Measurements from ENCODE around the gene HERC2.
"Not testable (repeated sequence)": the region's sequence is repeated elsewhere in the genome, so short reads cannot be mapped to it uniquely, and the experiment has no call there.

HERC2 gene

DNA sequence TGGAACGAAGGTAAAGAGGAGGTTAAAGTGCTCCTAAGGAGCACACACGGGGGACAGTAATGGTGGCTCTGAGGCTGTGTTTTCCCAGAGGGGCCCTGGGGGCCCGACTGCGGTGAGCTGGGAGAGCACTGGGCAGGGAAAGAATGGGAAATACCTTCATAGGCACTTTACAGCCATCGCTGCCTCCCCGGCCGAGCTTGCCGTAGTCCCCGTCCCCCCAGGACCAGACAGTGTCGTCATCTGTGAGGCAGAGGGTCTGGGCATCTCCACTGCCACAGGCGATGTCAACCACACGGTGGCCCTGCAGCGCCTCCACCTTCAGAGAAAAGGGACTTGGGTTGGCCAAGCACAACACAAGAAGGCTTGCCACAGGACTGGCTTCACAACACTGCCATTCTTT, 190.0 kb downstream of the HERC2 start:
- no peak for DNase-seq (ENCODE audit: low read depth in 2 of 2)

DNA sequence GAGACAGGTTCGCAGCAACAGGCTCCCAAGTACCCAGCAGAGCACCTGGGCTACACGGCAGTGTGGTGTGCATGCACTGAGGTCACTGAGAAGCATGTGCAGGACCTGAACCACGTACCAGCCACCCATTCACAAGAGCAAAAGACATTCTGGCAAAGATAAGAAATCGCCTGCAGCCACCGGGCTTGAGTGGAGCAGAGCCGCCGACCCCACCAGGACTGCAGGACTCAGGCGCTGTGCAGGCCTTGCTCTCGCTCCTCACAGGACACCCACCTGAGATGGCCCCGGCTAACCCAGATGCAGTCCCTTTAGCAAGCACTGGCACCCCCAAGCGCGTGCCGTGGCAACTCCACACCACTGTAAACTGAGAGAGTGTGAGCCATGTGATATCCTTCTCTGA, 190.6 kb downstream of the HERC2 start:
- no peak for DNase-seq (ENCODE audit: low read depth in 2 of 2)

DNA sequence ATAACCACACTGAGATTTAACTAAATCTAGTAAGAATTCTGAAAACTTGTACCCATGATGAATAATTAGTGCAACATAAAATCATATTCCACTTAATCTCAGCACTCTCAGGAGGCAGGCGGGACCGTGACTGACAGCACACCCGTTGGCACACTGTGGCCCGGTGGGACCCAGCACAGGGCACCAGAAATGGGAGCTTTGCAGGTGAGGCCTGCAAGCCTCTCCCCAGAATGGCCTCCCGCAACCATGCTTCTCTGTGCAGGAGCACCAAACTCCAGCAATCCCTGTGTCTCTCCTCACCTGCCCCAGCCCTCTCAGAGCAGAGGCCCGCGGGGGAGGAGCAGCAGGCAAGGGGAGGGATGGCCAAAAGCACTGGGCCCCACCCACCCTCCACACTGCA, 191.3 kb downstream of the HERC2 start:
- DNase-seq (ENCODE audit: low read depth in 2 of 2) = no peak

DNA sequence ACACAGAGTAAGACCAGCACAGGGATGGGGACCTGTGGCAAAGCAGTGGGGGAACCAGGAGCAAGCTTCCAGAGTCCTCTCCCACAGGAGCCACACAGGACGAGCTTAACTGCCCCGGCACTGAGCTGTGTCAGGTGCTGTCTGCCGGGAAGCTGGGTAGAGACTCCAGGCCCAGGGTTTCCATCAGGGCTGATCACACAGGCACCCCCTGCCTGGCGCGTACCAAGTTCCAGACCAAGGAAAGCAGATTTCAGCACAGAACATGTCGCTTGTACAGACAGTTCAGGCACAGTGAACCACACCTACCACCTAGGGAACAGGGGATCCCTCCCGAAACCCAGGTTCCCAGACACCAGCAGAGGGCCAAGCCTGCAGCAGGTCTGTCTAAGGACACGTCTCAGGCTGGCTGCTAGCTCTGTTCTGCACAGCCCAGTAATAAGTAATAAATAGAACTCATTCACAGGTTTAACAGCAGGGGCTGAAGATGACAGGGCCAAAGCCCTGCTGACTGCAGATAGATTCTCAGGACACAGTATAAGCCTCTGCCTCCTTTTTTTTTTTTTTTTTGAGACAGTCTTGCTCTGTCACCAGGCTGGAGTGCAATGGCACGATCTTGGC, 192.6 kb downstream of the HERC2 start:
- no peak for DNase-seq (ENCODE audit: low read depth in 2 of 2)

DNA sequence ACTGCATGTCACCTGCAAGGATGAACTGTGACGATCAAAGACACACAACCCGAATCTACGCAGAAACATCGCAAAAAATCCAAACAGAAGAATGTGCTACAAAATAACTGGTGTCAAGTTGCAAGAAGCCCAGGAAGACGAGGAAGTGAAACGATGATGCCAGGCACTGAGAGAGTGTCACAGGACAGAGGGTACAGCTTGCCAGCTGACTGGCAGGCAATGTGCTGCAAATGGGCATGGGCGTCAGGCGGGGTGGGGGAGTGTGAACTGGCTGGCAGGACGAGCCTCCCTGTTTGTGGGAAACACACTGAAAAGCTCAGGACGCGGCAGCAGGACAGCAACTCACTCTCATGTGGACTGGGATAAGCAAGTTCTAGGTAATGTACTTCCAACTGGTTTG, 193.9 kb downstream of the HERC2 start:
- no peak for DNase-seq (ENCODE audit: low read depth in 2 of 2)

DNA sequence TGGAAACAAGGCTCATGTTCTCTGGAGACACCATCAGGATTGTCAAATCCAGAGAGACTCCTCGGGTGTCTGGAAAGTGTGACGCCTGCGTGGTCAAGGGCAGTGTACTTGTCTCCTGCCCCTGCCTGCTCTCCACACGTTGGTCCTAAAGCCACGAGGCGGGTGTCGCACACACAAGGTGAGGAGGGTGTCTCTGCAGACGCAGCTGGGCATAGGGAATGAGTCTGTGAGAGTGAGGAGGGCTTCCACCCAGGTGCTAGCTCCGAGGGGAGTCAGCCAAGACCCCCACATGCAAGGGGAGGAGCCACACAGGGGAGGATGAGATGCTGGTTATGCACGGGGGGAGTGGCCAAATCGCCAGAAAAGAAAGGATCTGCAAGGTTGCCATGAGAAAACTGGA, 194.9 kb downstream of the HERC2 start:
- DNase-seq (ENCODE audit: low read depth in 2 of 2) = no peak

DNA sequence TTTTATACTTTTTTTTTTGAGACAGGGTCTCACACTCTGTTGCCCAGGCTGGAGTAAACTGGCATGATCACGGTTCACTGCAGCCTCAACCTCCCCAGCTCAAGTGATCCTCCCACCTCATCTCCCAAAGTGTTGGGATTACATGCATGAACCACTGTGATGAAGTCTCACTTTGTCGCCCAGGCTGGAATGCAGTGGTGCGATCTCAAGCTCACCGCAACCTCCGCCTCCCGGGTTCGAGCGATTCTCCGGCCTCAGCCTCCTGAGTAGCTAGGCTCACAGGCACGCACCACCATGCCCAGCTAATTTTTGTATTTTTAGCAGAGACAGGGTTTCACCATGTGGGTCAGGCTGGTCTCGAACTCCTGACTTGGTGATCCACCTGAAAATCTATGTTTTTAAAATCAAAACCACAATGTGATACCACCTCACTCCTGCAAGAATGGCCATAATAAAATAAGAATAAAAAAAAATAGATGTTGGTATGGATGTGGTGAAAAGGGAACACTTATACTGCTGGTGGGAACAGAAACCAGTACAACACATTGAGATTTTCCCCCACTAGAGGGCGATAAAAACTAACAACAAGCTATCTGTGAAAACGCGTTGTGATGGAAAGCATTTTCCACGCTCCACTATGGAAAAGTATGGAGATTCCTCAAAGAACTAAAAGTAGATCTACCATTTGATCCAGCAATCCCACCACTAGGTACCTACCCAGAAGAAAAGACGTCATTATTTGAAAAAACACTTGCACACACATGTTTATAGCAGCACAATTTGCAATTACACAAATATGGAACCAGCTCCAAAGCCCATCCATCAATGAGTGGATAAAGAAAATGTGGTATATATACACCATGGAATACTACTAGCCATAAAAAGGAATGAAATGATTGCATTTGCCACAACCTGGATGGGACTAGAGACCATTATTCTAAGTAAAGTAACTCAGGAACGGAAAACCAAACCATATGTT, 196.0 kb downstream of the HERC2 start:
- no peak for DNase-seq (ENCODE audit: low read depth in 2 of 2)

DNA sequence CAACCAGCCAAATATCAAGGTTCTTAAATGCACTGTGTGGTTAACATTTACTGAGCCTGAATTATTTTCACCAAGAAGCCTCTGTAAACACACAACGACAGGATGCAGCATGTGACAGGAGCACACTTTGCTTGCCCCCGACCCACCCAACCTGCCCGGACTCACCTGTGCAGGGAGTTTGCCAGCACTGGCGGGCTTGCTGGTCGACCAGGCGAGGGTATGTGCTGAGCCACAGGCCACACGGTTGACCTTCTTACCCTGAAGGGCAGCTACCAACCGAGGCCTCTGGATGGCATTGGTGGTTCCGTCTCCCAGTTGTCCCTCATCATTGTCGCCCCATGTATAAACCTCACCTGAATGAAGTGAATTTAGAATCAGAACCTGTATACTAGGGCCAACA, 197.1 kb downstream of the HERC2 start:
- DNase-seq (ENCODE audit: low read depth in 2 of 2) = no peak

DNA sequence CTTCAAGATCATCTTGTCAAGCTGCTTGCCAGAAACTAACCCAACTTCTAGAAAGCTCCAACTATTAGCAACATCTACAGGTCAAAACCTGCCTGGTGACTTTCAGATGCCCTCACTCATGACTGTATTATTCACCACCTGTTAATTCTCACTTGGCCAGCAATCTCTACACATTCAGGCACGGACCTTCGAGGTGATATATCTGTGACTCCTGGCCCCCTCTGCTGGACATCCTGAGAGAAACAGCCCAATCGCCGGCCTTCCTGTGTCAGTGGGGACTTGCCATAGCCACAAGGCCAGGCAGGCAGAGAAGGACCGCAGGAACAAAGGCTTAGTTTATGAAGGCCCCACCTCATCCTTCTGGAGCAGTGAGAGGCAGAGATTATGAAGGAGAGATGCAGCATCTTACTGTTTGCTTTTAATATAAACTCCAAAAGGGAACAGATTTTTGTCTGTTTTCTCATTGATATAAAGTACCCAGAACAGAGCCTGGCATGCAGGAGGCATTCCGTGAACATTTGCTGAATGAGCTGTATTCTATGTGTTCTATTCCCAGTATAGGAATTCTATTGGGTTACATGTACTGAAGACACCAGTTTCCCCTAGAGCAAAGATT, 198.5 kb downstream of the HERC2 start:
- peak in 1 of 2 donors; percentile 45 for DNase-seq (ENCODE audit: low read depth in 2 of 2)

DNA sequence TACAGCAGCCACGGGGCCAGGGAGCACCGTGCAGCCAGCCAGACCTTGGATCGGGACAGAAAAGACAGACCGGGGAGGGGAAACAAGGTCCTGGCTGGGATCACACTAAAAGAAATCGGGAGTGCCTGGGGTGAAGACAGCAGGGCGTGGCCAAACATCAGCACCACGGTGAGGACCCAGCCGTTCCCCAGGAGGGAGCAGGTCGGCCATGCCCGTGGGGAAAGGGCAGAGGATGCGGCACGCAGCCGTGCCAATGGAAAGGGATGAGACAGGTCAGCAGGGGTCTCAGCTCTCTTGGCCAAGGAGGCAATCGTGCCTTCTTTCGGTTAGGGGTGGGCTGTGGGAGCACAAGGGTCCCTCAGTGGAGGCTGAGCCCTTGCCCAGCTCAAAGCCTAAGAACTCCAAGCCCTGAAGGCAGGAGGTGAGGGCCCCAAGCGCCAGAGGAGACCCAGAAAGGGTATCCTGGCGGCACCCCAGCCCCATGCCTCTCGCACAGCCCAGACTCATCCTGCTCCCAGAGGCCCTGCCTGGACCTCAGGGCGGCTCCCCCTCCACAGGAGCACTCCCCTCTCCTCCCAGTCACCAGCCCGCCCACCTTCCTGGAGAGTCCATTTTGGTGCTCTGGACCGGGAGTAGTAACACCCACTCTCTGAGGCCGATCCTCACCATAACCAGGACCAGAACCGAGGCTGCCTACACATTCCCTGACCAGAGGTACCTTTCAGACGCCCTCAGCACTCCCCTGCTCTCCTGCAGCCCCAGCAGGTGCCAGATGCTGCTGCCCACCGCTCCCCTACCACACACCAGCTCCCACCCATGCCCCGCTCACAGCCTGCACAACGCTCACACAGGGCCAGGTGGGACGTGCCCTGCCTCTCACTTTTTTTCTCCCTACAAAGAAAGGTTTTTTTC, 199.7 kb downstream of the HERC2 start:
- no peak for DNase-seq (ENCODE audit: low read depth in 2 of 2)

DNA sequence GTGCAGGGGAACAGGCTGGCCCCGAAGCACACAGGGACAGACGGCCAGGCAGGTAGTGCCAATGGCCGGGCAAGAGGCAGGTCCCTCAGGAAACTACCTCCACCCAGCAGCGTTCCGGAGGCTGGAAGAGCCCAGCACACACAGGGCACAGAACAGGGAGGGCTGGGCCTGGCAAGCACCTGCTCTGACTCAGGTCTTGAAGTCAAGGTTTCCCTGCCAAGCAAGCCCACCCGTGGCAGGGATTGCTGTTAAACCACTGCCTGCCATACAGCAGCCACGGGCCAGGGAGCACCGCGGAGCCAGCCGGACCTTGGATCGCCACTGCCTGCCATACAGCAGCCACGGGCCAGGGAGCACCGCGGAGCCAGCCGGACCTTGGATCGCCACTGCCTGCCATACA, 200.4 kb downstream of the HERC2 start:
- DNase-seq (ENCODE audit: low read depth in 2 of 2) = not testable (repeated sequence)

DNA sequence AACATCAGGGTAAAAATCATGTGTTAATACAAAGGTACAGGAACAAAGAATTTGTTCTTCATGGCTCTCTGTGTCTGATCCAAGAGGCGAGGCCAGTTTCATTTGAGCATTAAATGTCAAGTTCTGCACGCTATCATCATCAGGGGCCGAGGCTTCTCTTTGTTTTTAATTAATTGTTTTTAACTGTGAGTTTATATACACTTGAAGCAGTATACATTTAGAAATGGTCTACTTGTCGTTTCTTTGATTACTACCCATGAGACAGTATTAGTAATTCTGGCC, 201.7 kb downstream of the HERC2 start:
- no peak for DNase-seq (ENCODE audit: low read depth in 2 of 2)

DNA sequence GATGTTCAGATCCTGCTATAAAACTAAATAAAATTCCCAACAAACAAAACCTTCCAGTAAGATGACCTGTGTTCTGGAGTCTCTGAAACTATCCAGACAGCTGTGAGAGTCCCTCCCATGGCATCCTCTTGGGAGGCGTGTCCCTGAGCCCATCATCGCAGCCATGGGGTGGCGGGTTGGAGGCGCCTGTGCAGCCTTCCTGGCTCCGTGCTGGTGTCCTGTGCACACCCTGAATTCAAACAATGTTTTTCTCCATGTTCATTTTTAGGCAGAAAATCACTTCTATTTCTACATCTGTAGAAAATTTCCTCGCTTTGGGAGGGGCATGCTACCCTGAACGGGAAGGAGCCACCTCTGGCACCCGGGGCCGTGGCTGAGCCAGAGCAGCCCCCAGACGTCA, 203.4 kb downstream of the HERC2 start:
- no peak for DNase-seq (ENCODE audit: low read depth in 2 of 2)

DNA sequence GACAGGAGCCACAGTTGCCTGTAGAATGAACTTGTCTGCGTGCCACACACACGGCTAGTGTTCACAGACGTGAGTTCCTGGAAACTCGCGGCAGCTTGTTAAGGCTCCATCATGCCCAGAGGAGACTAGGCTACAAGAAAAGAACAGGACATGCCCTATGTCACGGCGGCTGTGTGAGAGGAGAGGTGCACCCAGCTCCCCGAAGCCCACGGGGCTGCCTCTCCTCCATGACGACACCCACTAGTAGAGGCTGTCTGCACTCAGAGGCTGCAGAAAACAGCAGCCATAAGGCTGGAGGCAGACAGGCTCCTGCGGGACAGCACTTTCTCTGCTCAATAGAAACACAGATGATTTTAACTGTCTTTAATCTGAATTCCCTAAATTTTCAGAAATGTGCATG, 203.9 kb downstream of the HERC2 start:
- no peak for DNase-seq (ENCODE audit: low read depth in 2 of 2)

DNA sequence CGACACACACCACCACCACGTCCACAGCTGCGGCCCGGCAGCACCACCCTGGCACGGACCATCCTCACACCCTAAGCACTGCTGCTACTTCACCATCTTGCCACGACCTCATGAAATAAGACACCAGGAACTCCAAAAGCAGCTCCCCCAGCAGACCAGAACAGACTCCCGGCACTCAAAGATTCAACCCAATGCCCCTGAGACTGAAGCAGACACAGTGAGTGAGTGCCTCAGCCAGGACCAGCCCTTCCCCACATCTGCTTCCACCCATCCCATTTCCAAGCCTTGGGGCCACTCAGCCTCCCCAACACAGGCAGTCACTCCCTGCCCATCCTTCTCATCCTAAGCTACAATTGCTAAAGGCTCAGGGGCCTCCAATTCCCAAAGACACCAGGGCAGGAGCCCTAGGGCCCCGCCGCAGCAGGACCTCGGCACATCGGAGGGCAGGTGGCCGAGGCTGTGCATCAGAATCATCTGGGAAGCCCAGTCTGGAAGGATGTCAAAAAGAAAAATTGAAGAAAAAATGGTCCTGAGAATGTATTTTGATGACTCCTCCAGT, 204.5 kb downstream of the HERC2 start:
- DNase-seq (ENCODE audit: low read depth in 2 of 2) = no peak

DNA sequence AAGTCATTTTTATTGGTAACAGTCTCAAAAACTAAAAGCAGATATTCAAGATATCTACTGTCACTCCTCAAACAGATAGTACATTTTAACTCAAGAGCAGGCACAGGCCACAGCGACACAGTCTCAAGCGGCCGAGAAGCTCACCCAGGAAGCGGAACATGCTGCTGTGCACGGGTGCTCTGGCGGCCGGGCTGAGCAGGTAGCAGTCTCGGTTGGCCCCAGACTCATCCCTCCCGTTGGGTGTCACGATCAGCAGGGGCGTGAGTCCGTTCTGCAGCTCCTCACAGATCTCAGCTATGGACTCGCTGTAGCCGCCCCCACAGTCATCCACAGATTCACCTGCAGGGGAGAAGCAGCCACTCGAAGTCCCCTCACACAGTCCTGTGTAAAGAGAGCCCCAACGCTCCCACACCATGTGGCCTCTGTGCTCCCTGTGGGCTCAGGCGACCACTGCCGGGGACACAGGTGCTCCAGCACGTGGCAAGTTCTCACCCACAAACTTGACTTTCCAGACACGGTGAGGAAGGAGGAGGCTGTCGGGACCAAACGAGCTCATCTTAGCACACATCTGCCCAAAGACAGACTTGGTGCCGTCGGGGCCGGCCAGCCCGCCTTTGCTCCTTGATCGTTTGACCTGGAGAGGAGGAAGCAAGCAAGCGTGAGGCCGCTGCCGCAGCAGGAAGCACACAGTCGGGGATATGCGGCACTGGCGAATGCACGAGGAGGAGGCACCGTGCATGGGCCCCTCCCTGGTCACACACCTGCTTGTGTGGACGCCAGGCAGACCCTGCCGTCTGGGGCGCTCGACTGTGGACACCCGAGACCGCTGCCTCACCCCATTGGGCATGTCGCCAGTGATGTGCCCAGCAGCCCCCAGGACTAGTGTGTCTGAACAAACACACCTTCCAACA, 205.2 kb downstream of the HERC2 start:
- DNase-seq (ENCODE audit: low read depth in 2 of 2) = no peak

DNA sequence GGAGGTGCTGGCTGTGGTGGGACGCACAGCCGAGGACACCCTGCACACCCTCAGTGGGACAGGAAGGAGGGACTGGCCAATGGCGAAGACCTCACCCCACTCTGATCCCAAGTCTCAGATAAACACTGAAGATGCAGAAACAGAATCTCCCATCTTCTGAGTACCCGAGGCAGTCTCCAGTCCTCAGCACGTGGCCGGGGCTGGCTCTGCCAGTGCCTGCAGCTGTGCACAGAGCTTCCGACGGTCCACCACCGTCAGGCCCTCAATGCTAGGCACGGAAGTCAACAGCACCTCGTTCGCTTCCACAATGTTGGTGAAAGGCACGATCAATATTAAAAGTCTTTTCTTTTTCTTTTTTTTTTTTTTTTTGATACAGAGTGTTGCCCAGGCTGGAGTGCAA, 206.1 kb downstream of the HERC2 start:
- no peak for DNase-seq (ENCODE audit: low read depth in 2 of 2)

DNA sequence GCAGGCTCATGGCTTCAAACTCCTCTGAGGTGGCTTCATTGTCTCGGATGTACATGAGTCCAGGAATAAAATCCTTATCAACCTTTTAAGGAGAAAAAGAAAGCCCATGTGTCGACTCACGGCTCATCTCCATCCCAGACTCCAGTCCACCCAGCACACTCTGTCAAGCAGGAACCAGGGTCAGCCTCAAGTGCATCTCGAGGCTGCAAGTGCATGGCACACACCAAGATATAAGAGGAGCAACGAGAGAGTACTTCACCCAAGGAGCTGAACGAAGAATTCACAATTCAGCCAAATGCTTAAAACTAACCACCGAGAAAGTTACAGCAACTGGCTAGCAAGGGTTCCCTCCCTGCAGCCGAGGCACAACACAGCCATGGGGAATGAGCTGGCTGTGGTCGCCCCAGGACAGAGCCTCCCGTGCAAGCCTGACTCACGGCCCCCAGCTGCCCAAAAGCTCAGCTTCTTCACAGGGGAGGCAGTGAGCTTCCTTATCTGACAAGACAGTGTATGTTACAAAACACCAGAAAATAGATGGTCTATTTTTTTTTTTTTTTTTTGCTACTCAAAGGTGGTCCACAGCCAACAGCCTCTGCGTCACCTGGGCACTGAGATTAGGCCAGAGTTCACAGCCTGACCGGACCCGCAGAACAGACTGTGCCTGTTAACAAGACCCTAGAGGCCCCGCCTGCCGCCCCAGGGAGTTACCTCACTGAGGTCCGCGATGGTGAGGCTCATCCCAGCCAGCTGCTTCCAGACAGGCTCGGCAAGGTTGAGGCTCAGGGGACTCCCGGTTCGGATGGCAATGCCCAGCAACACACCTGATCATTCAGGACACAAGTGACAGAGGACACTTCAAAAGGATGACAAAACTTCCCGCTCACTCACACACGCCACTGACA, 207.0 kb downstream of the HERC2 start:
- DNase-seq (ENCODE audit: low read depth in 2 of 2) = no peak

DNA sequence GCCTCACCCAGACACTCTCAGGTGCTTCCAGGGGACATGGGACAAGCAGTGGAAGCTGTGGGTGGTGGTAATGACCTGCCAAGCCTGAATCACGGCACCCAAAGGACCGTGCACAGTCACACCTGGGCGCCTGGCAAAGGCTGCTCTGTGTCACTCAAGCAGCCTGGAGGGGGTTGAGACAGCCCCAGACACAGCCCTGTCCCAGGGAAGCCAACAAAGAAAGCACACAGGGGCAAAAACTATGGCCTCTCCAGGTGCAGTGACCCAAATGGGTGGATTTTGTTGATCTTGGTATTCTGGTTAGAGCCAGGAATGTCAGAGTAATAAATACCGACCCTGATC, 207.9 kb downstream of the HERC2 start:
- no peak for DNase-seq (ENCODE audit: low read depth in 2 of 2)

Measured in stimulated activated CD8-positive, alpha-beta memory T cell treated with anti-CD3 and anti-CD28 coated beads, Interleukin-2, amount 100 ng/mL, for 48 hours (primary cell).